Measurements from ENCODE around the gene CACNA1I.

The CACNA1I gene

DNA sequence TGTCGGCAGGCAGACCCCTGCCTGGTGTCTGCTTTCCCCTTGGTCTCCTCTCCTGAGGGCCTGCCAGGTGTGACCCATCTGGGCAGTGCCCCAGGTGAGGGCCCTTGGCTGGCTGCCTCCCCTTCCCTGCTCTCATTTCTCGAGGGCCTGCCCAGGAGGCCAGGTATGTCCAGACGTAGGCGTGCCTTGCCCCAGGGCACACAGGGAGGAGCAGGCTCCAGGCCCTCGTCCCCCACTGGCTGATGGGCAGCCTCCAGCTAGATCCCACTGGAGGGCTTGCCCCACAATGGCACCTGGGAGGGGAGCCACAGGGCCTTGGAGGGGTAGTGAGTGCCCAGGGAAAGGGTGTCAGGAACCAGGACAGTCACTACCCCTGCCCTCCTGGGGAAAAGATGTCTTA lies 95.9 kb downstream of the CACNA1I start:
- DNase-seq (ENCODE audit: low spot score) = no peak

DNA sequence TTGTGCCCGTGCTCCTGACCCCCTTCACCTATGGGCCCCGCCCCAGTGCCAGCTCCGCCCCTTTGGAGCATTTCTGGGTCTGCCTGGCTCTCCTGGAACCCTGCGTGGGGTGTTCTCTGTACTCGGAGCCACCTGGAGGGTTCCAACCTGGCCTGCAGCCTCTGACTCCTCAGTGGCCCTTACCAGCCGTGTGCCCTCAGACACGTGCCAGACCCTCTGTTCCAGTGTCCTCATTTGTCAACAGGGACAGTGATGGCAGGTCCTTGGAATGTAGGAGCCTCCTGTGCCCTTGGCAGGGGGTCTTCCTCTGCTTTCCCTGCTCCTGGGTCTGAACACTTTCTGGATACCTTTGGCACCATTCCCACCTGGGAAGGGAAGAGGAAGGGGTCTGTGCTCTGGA lies 96.4 kb downstream of the CACNA1I start:
- no peak for DNase-seq (ENCODE audit: low spot score)

- no peak for DNase-seq (ENCODE audit: low spot score)
These were observed 98.9 kb downstream of the CACNA1I start for GRCh38 chr22:39669432-39669831.

GRCh38 chr22:39671936-39672335 lies 101.4 kb downstream of the CACNA1I start:
- DNase-seq (ENCODE audit: low spot score) = no peak

GRCh38 chr22:39674536-39674935 lies 104.0 kb downstream of the CACNA1I start:
- no peak for DNase-seq (ENCODE audit: low spot score)

GRCh38 chr22:39675947-39676346 lies 105.4 kb downstream of the CACNA1I start:
- no peak for DNase-seq (ENCODE audit: low spot score)

DNA sequence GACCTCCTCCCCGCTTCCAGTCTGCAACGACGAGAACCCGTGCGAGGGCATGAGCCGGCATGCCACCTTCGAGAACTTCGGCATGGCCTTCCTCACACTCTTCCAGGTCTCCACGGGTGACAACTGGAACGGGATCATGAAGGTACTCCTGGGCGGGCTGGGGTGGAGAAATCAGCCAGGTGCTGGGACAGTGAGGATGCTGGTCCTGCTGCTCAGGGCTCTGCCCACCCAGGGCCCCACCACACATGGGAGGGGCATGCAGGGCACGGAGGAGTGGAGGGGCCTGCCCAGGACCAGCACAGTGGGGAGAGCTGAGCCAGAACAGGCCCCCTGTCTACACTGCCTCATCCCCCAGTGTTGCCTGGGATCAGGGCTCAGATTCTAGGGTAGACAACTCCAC lies 107.4 kb downstream of the CACNA1I start:
- DNase-seq (ENCODE audit: low spot score) = no peak

DNA sequence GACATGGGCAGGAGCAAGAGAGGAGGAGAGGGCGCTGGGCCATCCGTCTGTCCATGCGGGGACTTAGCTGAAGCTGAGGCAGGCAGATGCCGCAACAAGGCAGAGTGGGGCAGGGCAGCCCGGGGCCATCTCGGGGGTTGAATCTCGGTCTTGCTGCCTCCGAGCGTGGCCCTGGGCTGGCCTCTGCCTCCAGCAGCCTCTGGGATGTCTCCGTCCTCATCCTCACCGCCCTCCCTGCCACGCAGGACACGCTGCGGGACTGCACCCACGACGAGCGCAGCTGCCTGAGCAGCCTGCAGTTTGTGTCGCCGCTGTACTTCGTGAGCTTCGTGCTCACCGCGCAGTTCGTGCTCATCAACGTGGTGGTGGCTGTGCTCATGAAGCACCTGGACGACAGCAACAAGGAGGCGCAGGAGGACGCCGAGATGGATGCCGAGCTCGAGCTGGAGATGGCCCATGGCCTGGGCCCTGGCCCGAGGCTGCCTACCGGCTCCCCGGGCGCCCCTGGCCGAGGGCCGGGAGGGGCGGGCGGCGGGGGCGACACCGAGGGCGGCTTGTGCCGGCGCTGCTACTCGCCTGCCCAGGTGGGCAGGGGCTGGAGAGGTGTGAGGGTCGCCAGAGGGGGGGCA lies 108.4 kb downstream of the CACNA1I start:
- no peak for DNase-seq (ENCODE audit: low spot score)

GRCh38 chr22:39679652-39680051 lies 109.1 kb downstream of the CACNA1I start:
- DNase-seq (ENCODE audit: low spot score) = no peak

DNA sequence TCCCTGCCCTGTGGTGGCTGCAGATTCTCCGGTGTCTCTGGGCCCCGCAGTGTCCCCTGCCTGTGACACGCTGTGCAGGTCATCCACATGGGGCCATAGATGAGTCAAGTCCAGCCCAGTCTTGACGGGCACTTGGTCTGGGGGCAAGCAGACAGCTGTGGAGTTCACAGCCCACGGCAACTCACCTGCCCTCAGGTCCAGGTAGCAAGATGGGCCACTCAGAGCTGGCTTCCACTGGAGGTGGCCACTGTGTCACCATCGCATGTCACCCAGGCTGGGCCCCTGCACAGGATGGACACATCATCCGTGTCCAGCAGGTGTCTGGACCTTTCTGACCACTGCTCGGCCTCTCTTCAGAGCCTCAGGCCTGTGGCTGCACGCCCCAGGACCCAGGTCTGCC lies 109.9 kb downstream of the CACNA1I start:
- no peak for DNase-seq (ENCODE audit: low spot score)

- DNase-seq (ENCODE audit: low spot score) = no peak
These were observed 110.7 kb downstream of the CACNA1I start for GRCh38 chr22:39681038-39681861.

- no peak for DNase-seq (ENCODE audit: low spot score)
These were observed 112.4 kb downstream of the CACNA1I start for GRCh38 chr22:39682994-39683393.

GRCh38 chr22:39683639-39684038 lies 113.1 kb downstream of the CACNA1I start:
- DNase-seq (ENCODE audit: low spot score) = no peak

DNA sequence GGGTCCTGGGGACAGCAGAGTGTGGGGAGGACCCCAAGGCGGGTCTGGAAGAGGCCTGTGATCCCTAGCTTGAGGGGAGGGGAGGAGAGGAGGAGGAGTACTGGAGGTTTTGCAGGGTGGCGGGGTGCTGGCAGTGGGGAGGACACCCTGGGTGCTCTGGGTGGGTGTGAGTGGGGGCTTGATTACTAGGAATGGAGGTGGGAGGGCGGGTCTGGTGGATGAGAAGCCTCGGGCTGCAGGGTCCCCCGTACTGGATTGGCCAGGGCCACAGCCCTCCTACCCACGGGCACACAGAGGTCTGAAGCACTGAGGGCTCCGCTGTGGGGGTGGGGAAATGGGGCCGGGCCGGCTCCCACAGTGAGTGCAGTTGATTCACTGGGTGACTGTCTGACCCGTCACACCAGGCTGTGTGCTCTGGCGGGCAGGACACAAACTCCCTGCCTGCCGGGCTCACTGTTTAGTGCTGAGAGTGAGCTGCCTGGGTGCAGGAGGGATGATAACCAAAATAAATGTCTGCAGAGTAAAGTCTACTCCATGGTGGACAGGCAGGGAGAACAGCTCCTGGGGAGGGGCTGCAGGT lies 114.2 kb downstream of the CACNA1I start:
- peak; percentile 29 for DNase-seq (ENCODE audit: low spot score)

GRCh38 chr22:39685336-39686177 lies 115.0 kb downstream of the CACNA1I start:
- peak; percentile 67 for DNase-seq (ENCODE audit: low spot score)

- DNase-seq (ENCODE audit: low spot score) = peak; percentile 31
These were observed 115.6 kb downstream of the CACNA1I start for GRCh38 chr22:39686178-39686620.

DNA sequence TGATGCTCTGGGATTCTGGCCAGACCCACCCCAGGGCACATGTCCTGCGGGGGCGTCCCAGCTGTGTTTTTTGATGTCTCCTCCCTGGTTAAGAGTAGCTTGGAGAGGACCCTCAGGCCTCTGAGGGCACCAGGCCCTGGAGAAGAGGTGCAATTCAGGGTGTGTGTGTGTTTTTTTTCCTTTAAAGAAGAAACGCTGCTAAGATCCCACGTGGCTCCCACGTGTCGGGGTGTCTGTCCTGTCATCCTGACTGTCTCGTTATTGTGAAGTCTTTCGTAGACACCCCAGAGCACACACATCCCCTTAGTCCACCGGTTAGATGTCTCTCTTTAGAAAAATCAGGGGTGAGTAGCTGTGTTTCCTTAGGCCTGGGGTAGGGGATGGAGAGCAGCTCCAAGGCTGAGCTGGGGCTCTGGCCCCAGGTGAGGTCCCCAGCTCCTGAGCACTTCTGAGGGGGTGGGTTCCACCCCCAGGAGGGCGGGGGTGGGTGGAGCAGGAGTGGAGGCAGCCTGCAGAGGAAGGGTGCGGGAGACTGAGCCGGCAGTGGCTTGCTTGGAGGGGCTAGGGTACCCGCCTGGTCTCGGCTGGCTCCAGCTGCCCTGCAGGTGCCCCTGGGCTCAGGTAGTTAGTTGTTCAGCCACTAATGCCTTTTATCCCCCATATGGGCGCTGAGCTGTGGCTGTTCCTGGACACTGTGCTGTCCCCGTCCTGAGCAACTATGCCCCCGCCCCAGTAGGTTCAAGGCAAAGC lies 116.4 kb downstream of the CACNA1I start:
- DNase-seq (ENCODE audit: low spot score) = no peak

DNA sequence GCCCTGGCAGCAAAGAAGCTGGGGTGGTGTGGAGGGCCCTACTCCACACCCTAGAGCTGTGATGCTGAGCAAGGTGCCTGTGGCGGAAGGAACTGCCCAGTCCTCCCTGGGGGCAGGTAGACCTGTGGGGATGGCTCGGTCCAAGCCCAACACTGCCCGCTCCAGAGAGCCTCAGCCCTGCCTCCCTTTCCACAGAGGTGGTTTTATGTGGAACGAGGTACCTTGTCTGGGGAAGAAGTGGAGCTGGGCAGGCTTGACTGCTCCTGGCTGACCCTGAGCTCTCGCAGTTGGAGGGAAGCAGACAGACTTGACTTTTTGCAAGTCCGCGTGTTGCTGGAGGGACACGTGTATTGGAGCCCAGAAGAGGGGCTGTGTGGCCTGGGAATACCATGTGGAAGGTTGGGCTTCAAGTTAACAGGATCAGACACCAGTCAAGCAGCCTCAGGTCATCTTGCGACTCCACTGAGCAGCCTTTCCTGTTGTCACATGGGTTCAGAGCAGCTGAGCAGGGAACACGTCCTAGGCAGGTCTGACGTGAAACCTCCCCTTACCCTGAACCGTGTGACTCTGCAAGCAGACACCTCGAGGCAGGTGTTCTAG lies 117.7 kb downstream of the CACNA1I start:
- DNase-seq (ENCODE audit: low spot score) = no peak

GRCh38 chr22:39689421-39689820 lies 118.9 kb downstream of the CACNA1I start:
- DNase-seq (ENCODE audit: low spot score) = no peak

DNA sequence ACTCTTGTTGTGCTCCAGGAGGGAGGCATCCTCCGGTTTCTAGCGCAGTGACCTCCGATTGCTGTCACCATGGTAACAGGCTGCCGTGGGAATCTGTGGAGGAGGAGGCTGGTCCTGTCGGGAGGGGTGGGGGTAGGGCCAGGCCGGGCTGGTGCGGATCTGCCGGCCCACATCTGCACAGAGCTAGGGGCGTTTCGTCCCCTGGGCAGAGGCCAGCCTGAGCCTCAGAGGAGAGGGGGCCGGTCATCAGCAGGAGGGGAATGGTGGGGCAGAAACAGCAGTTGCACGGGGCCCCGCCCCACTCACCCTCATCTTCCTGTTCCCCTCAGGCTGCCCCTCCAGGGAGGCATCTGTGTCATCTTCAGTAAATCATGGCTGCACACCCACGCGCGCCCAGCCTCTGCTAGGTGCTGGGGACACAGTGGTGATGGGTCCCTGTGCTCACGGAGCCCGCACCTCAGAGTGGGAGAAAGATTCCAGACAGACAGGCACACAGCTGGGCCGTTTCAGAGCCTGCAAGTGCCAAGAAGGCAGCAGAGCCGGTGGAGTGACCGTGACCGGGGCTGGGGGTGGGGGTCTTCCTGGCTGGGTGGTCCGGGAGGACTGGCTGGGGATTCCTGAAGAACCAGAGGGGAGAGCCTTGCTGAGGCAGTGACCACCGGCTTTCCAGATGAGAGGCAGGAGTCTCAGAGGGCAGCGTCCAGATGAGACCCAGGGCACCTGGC lies 120.5 kb downstream of the CACNA1I start:
- DNase-seq (ENCODE audit: low spot score) = peak; percentile 70
